IPS-15b (cell line): ENCODE measurements around the gene ASF1B.
A peak's percentile ranks its signal among the peaks of the same experiment; 100 is the strongest.
"Not testable (repeated sequence)": the region's sequence is repeated elsewhere in the genome, so short reads cannot be mapped to it uniquely, and the experiment has no call there.

Experiments used
- H3K27me3 ChIP-seq: one replicate; pipeline ENCODE4 v1.6.1; 2013; ENCODE audit warnings: low read length; ENCODE audit not compliant: control insufficient read depth, insufficient read depth
- H3K36me3 ChIP-seq: one replicate; pipeline ENCODE4 v1.6.1; 2013; ENCODE audit warnings: low read length; ENCODE audit not compliant: control insufficient read depth, insufficient read depth
- H3K4me1 ChIP-seq: one replicate; pipeline ENCODE4 v1.6.1; 2013; ENCODE audit warnings: mild to moderate bottlenecking, low read length; ENCODE audit not compliant: control insufficient read depth, insufficient read depth
- H3K4me3 ChIP-seq: one replicate; pipeline ENCODE4 v1.5.1; 2013; ENCODE audit warnings: low read depth, low read length
- H3K9ac ChIP-seq: one replicate; pipeline ENCODE4 v1.6.1; 2013; ENCODE audit warnings: low read depth, mild to moderate bottlenecking, low read length
- H3K9me3 ChIP-seq: one replicate; pipeline ENCODE4 v1.6.1; 2013; ENCODE audit warnings: mild to moderate bottlenecking, low read length; ENCODE audit not compliant: control insufficient read depth, insufficient read depth

Gene ASF1B

GRCh38 chr19:14136509-14137281 lies at the start of gene ASF1B:
Gene ASF1B, minus strand, starts transcription at chr19:14136589. Its CDS starts 133 bp downstream, at chr19:14136456.
- Histone ChIP-seq H3K9ac (peak within 1 kb of the TSS; percentile 54), H3K27me3 (no peaks in the 10 kb centered on the region), H3K4me3 (peak within 1 kb of the TSS; percentile 84)

GRCh38 chr19:14185691-14186090 lies 49.3 kb upstream of the ASF1B start:
- H3K9ac ChIP-seq, H3K27me3 ChIP-seq: not testable (repeated sequence)

More at GRCh38 chr19:14136509-14137281, at the start of gene ASF1B:
- Histone ChIP-seq H3K4me1 (peaks cover 3% of the 10 kb centered on the region), H3K9me3 (no peaks in the 10 kb centered on the region), H3K36me3 (no peaks in the 10 kb centered on the region)

GRCh38 chr19:14185158-14185557 lies 48.8 kb upstream of the ASF1B start:
- no peak overlapping the region for H3K9ac ChIP-seq
- no peak overlapping the region for H3K4me3 ChIP-seq
- no peaks in the 10 kb centered on the region for H3K27me3 ChIP-seq
- H3K36me3 ChIP-seq, result peaks cover 3% of the 10 kb centered on the region
- no peaks in the 10 kb centered on the region for H3K9me3 ChIP-seq
- H3K4me1 ChIP-seq, result no peaks in the 10 kb centered on the region

More at GRCh38 chr19:14185691-14186090, 49.3 kb upstream of the ASF1B start:
- H3K4me3 ChIP-seq, H3K9me3 ChIP-seq, H3K36me3 ChIP-seq, H3K4me1 ChIP-seq: not testable (repeated sequence)

GRCh38 chr19:14183741-14184350 lies 47.5 kb upstream of the ASF1B start:
- Histone ChIP-seq H3K27me3 (no peaks in the 10 kb centered on the region), H3K9me3 (no peaks in the 10 kb centered on the region), H3K4me3 (no peak overlapping the region), H3K36me3 (peaks cover 4% of the 10 kb centered on the region), H3K9ac (no peak overlapping the region), H3K4me1 (no peaks in the 10 kb centered on the region)

- H3K4me3 ChIP-seq, result no peak overlapping the region
- no peaks in the 10 kb centered on the region for H3K4me1 ChIP-seq
- no peaks in the 10 kb centered on the region for H3K27me3 ChIP-seq
- H3K9ac ChIP-seq, result no peak overlapping the region
- H3K36me3 ChIP-seq, result peaks cover 13% of the 10 kb centered on the region
- H3K9me3 ChIP-seq, result no peaks in the 10 kb centered on the region
Measured at GRCh38 chr19:14182476-14182875, 46.1 kb upstream of the ASF1B start.

- H3K36me3 ChIP-seq, result peaks cover 17% of the 10 kb centered on the region
- no peaks in the 10 kb centered on the region for H3K9me3 ChIP-seq
- no peaks in the 10 kb centered on the region for H3K27me3 ChIP-seq
- H3K9ac ChIP-seq, result no peak overlapping the region
- no peak overlapping the region for H3K4me3 ChIP-seq
- no peaks in the 10 kb centered on the region for H3K4me1 ChIP-seq
Measured at GRCh38 chr19:14181906-14182305, 45.5 kb upstream of the ASF1B start.

- H3K4me1 ChIP-seq, H3K27me3 ChIP-seq, H3K9ac ChIP-seq, H3K4me3 ChIP-seq, H3K9me3 ChIP-seq: not testable (repeated sequence)
- peaks cover 24% of the 10 kb centered on the region for H3K36me3 ChIP-seq
Measured at GRCh38 chr19:14181199-14181598, 44.8 kb upstream of the ASF1B start.

GRCh38 chr19:14177496-14178074 lies 41.2 kb upstream of the ASF1B start:
- Histone ChIP-seq H3K9me3 (no peaks in the 10 kb centered on the region), H3K9ac (no peak overlapping the region), H3K27me3 (no peaks in the 10 kb centered on the region), H3K36me3 (peaks cover 47% of the 10 kb centered on the region), H3K4me1 (no peaks in the 10 kb centered on the region), H3K4me3 (no peak overlapping the region)

GRCh38 chr19:14175351-14175792 lies 39.0 kb upstream of the ASF1B start:
- Histone ChIP-seq H3K27me3 (no peaks in the 10 kb centered on the region), H3K36me3 (peaks cover 68% of the 10 kb centered on the region), H3K4me3 (no peak overlapping the region), H3K9me3 (no peaks in the 10 kb centered on the region), H3K9ac (no peak overlapping the region), H3K4me1 (no peaks in the 10 kb centered on the region)

- no peak overlapping the region for H3K4me3 ChIP-seq
- no peaks in the 10 kb centered on the region for H3K9me3 ChIP-seq
- no peak overlapping the region for H3K9ac ChIP-seq
- no peaks in the 10 kb centered on the region for H3K27me3 ChIP-seq
- no peaks in the 10 kb centered on the region for H3K4me1 ChIP-seq
- H3K36me3 ChIP-seq, result peaks cover 71% of the 10 kb centered on the region
Measured at GRCh38 chr19:14174883-14175282, 38.5 kb upstream of the ASF1B start.

GRCh38 chr19:14168993-14169392 lies 32.6 kb upstream of the ASF1B start:
- H3K9me3 ChIP-seq, result no peaks in the 10 kb centered on the region
- no peaks in the 10 kb centered on the region for H3K27me3 ChIP-seq
- H3K36me3 ChIP-seq, result peaks cover 57% of the 10 kb centered on the region
- H3K4me3 ChIP-seq, result no peak overlapping the region
- H3K4me1 ChIP-seq, result no peaks in the 10 kb centered on the region
- H3K9ac ChIP-seq, result no peak overlapping the region
